Activated T-helper 2 cell treated with anti-CD3 and anti-CD28 coated beads, Interferon-gamma antibody, Interleukin-2, Interleukin-4, amounts not matched to agents 10 μg/mL and 5 μg/mL and 100 μg/mL, durations not matched to agents 14 hours and 24 hours and 36 hours (primary cell): ENCODE data around the gene SDHB. TPM values are rescaled to one million over a fixed set of nuclear protein-coding genes. Genes with fewer than 3 reads are reported as not detected.

Source experiments
- DNase-seq: peaks from one replicate; pipeline ENCODE4 v3.0.0; 2021; ENCODE audit warnings: low spot score
- H3K27ac Mint-ChIP-seq: one replicate; pipeline ENCODE4 v1.8.0; 2021; ENCODE audit warnings: mixed read lengths
- H3K27me3 Mint-ChIP-seq: one replicate; pipeline ENCODE4 v1.8.0; 2021; ENCODE audit warnings: low read depth, mixed read lengths
- H3K36me3 Mint-ChIP-seq: one replicate; pipeline ENCODE4 v1.8.0; 2021; ENCODE audit warnings: low read depth, mixed read lengths
- H3K4me1 Mint-ChIP-seq: one replicate; pipeline ENCODE4 v1.8.0; 2021; ENCODE audit warnings: low read depth, mixed read lengths
- H3K4me3 Mint-ChIP-seq: one replicate; pipeline ENCODE4 v1.8.0; 2021; ENCODE audit warnings: low read depth, mild to moderate bottlenecking, moderate library complexity, mixed read lengths
- H3K9me3 Mint-ChIP-seq: one replicate; pipeline ENCODE4 v1.8.0; 2021; ENCODE audit warnings: mixed read lengths
- intact Hi-C: fragments of 100-400 bp; cut with micrococcal nuclease; formaldehyde crosslinking; loops from one replicate; pipeline ENCODE4 v1.15.1; 2023
- total RNA-seq: library from RNA; stranded (reverse); gene quantifications from 2 replicates; pipeline ENCODE4 v1.2.3, GENCODE V29; 2022

The SDHB gene
- total RNA-seq, 1 donor from 2014 or later = 117 TPM

GRCh38 chr1:17089506-17089905, 35.7 kb upstream of the SDHB start:
- Mint-ChIP-seq H3K4me1 (no peaks in the 10 kb centered on the region), H3K9me3 (no peaks in the 10 kb centered on the region), H3K27me3 (no peaks in the 10 kb centered on the region), H3K36me3 (no peaks in the 10 kb centered on the region), H3K4me3 (no peak overlapping the region), H3K27ac (no peak overlapping the region)
- no peak for DNase-seq
- intact Hi-C loops = no loop called here

DNA sequence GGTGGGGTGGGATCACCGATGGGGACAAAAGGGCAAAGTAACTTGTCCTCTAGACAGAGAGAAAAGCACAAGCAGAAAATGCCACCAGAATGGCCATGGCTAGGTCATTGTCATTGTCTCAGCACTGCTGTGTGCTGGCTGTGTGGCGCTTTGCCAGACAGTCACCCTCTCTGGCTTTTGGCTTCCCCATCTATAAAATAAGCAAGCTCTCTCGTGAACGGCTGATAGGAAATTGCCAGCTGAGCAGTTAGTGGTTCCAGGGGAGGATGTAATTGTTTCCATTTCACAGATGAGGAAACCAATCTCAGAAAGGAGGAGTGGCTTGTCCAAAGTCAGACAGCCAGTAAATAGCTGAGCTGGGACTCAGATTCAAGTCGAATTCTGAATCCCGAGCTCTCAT, 32.9 kb upstream of the SDHB start:
- H3K27me3 Mint-ChIP-seq = no peaks in the 10 kb centered on the region
- H3K4me3 Mint-ChIP-seq = no peak overlapping the region
- H3K27ac Mint-ChIP-seq = no peak overlapping the region
- H3K4me1 Mint-ChIP-seq = no peaks in the 10 kb centered on the region
- H3K9me3 Mint-ChIP-seq = no peaks in the 10 kb centered on the region
- no peaks in the 10 kb centered on the region for H3K36me3 Mint-ChIP-seq
- intact Hi-C loops = no loop called here
- DNase-seq = no peak

DNA sequence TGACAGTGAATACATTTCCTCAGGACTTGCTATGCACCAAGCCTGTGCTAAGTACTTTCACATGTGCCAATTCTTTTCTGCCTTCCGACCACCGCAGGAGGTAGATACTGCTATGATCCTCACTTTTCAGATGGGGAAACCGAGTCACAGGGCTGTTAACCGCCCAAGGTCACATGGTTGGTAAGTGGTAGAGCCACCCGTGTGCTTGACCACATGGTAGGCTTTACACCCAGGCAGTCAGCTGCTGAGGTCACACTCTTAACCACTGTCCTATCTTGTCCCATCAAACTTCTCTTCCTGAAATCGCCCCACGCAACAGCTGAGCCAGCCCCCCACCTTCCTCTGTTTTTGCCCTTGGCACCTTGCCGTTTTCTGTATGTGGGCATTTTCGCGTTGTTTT, 31.0 kb upstream of the SDHB start:
- H3K27me3 Mint-ChIP-seq = no peaks in the 10 kb centered on the region
- no peak overlapping the region for H3K27ac Mint-ChIP-seq
- no peak for DNase-seq
- H3K4me3 Mint-ChIP-seq = no peak overlapping the region
- H3K4me1 Mint-ChIP-seq = no peaks in the 10 kb centered on the region
- H3K9me3 Mint-ChIP-seq = no peaks in the 10 kb centered on the region
- intact Hi-C loops = no loop called here
- no peaks in the 10 kb centered on the region for H3K36me3 Mint-ChIP-seq

- intact Hi-C loops = no loop called here
- no peaks in the 10 kb centered on the region for H3K36me3 Mint-ChIP-seq
- H3K27ac Mint-ChIP-seq = no peak overlapping the region
- no peak for DNase-seq
- no peaks in the 10 kb centered on the region for H3K9me3 Mint-ChIP-seq
- H3K4me1 Mint-ChIP-seq = no peaks in the 10 kb centered on the region
- no peak overlapping the region for H3K4me3 Mint-ChIP-seq
- H3K27me3 Mint-ChIP-seq = no peaks in the 10 kb centered on the region
These were observed 28.9 kb upstream of the SDHB start for GRCh38 chr1:17082761-17083160.

- intact Hi-C loops = no loop called here
- DNase-seq = no peak
- H3K27me3 Mint-ChIP-seq = no peaks in the 10 kb centered on the region
- H3K4me3 Mint-ChIP-seq = no peak overlapping the region
- H3K36me3 Mint-ChIP-seq = no peaks in the 10 kb centered on the region
- H3K4me1 Mint-ChIP-seq = no peaks in the 10 kb centered on the region
- no peaks in the 10 kb centered on the region for H3K9me3 Mint-ChIP-seq
- H3K27ac Mint-ChIP-seq = no peak overlapping the region
These were observed 27.6 kb upstream of the SDHB start for GRCh38 chr1:17081439-17081838.

GRCh38 chr1:17080880-17081279, 27.0 kb upstream of the SDHB start:
- Mint-ChIP-seq H3K36me3 (no peaks in the 10 kb centered on the region), H3K9me3 (no peaks in the 10 kb centered on the region), H3K27ac (no peak overlapping the region), H3K27me3 (no peaks in the 10 kb centered on the region), H3K4me3 (no peak overlapping the region), H3K4me1 (no peaks in the 10 kb centered on the region)
- intact Hi-C loops = no loop called here
- DNase-seq = no peak

DNA sequence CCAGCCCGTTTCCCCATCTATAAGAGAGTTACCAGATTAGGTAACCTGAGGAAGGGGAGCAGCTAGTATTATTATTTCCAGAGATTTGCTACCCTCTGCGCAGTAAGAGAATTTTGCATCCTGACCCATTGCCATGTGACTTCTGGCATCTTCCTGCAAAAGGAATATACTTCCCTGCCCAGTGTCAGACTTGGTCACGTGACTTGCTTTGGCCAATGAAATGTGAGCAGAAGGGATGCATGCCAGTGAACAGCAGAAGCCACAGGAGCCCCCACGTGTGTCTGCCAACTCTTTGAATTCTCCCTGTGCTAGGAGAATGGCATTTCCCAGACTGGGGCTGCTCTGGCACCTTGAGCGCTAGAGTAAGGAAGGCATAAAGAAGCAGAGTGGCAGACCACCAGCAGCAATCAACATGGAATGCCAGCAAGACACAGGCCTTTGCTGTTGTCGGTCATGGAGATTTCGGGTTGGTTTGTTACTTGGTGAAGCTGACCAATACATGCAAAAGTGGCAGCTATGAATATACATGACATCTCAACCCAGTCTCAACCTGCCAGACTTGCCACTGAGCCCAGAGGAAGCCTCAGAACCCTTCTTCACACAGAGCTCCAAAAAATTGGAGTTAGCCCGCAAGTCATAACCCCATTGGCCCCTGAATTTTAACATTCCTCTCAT, 26.4 kb upstream of the SDHB start:
- intact Hi-C loops = no loop called here
- no peak overlapping the region for H3K27ac Mint-ChIP-seq
- H3K36me3 Mint-ChIP-seq = no peaks in the 10 kb centered on the region
- peaks cover 1% of the 10 kb centered on the region for H3K4me1 Mint-ChIP-seq
- H3K9me3 Mint-ChIP-seq = no peaks in the 10 kb centered on the region
- no peaks in the 10 kb centered on the region for H3K27me3 Mint-ChIP-seq
- no peak for DNase-seq
- H3K4me3 Mint-ChIP-seq = no peak overlapping the region

DNA sequence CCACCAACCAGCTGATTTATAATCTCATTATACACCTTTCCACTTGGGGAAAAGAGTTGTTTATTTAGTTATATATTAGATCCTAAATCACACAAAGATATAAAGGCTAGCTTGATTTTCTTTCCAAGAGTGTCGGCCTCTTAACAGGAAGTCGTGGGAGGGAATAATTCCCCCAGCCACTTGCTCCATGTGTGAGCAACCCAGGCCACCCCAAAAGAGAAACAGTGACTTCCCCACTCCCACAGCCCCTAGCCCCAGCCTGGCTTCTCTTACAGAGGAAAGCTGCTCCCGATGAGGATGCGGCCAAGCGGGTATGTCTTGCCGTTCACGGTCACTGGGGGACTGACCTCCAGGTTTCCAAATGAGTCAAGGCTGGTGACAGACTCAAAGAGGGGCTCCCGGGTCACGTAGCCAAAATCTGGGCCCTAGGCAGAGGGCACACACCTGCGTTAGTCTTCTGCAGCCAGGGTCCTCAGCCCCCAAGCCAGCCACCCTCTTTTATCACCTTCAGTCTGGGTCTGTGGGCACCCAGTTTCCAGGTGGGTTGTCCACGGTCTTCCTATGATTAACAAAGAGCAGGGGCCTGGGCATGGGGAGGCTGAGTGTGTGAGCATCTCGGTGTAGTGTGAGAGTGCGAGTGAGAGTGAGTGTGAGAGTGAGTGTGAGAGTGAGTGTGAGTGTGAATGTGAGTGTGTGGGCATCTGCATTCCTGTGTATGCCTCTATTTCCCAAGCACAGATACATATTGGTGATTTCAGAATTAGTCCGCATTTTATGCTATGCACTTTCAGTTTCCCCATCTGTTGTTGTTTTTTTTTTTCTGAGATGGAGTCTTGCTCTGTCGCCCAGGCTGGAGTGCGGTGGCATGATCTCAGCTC, 25.4 kb upstream of the SDHB start:
- intact Hi-C loops = no loop called here
- H3K27me3 Mint-ChIP-seq = no peaks in the 10 kb centered on the region
- H3K4me1 Mint-ChIP-seq = peaks cover 1% of the 10 kb centered on the region
- H3K4me3 Mint-ChIP-seq = no peak overlapping the region
- no peak overlapping the region for H3K27ac Mint-ChIP-seq
- no peak for DNase-seq
- H3K36me3 Mint-ChIP-seq = no peaks in the 10 kb centered on the region
- H3K9me3 Mint-ChIP-seq = no peaks in the 10 kb centered on the region

- Mint-ChIP-seq H3K36me3 (no peaks in the 10 kb centered on the region), H3K27ac (no peak overlapping the region), H3K4me3 (no peak overlapping the region), H3K9me3 (no peaks in the 10 kb centered on the region), H3K4me1 (peaks cover 1% of the 10 kb centered on the region), H3K27me3 (no peaks in the 10 kb centered on the region)
- DNase-seq = no peak
- intact Hi-C loops = no loop called here
These were observed 21.8 kb upstream of the SDHB start for GRCh38 chr1:17075470-17076255.

- Mint-ChIP-seq H3K36me3 (no peaks in the 10 kb centered on the region), H3K9me3 (no peaks in the 10 kb centered on the region)
- intact Hi-C loops = no loop called here
These were observed 18.0 kb upstream of the SDHB start for GRCh38 chr1:17071794-17072193.

GRCh38 chr1:17070163-17070525, 16.3 kb upstream of the SDHB start:
- intact Hi-C loops = no loop called here
- Mint-ChIP-seq H3K27me3 (no peaks in the 10 kb centered on the region), H3K36me3 (no peaks in the 10 kb centered on the region), H3K4me1 (no peaks in the 10 kb centered on the region), H3K9me3 (no peaks in the 10 kb centered on the region), H3K4me3 (no peak overlapping the region), H3K27ac (no peak overlapping the region)
- no peak for DNase-seq

More at GRCh38 chr1:17071794-17072193, 18.0 kb upstream of the SDHB start:
- no peaks in the 10 kb centered on the region for H3K27me3 Mint-ChIP-seq
- H3K4me3 Mint-ChIP-seq = no peak overlapping the region
- H3K27ac Mint-ChIP-seq = no peak overlapping the region
- DNase-seq = no peak
- H3K4me1 Mint-ChIP-seq = peaks cover 1% of the 10 kb centered on the region

GRCh38 chr1:17069452-17070162, 15.8 kb upstream of the SDHB start:
- DNase-seq = no peak
- Mint-ChIP-seq H3K4me1 (no peaks in the 10 kb centered on the region), H3K36me3 (no peaks in the 10 kb centered on the region), H3K27ac (no peak overlapping the region), H3K27me3 (no peaks in the 10 kb centered on the region), H3K4me3 (no peak overlapping the region), H3K9me3 (no peaks in the 10 kb centered on the region)
- intact Hi-C loops = no loop called here
